ENCODE measurements around the gene TEAD4.

TEAD4 gene

GRCh38 chr12:3085341-3086139 is 126.3 kb downstream of the TEAD4 start:
- DNase-seq, result no peak

DNA sequence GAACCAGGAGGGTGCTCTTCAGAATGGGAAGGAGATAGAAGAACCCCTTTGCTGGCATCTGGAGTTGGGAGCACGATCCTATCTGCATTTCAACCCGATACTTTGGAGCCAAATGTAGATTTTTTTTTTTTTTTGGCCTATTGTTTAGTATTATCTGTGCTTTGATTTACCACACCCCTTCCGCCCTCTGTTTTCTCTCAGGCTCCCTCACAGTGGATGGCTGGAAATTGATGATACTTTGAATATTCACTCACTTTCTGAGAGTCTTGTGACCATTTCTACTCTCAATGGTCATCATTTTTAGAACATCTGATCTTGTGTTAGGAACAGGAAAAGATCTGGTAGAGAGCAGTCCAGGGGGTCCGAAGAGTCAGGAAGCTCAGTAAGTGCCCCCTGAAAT is 127.0 kb downstream of the TEAD4 start:
- no peak for DNase-seq

- DNase-seq, result no peak
Observed at GRCh38 chr12:3086729-3087323, 127.6 kb downstream of the TEAD4 start.

GRCh38 chr12:3087758-3088650 is 128.8 kb downstream of the TEAD4 start:
- DNase-seq, result no peak

DNA sequence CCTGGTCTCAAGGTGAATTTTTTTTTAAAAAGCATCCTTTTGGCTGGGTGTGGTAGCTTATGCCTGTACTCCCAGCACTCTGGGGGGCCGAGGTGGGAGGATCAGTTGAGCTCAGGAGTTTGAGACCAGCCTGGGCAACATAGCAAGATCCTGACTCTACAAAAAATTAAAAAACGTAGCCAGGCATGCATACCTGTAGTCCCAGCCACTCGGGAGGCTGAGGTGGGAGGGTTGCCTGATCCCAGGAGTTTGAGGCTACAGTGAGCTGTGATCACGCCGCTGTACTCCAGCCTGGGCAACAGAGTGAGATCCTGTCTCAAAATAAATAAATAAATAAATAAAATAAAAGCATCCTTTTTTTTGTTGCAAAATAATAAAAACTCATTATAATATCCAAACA is 130.4 kb downstream of the TEAD4 start:
- no peak for DNase-seq
